ENCODE measurements around the gene TTC19.

DNA sequence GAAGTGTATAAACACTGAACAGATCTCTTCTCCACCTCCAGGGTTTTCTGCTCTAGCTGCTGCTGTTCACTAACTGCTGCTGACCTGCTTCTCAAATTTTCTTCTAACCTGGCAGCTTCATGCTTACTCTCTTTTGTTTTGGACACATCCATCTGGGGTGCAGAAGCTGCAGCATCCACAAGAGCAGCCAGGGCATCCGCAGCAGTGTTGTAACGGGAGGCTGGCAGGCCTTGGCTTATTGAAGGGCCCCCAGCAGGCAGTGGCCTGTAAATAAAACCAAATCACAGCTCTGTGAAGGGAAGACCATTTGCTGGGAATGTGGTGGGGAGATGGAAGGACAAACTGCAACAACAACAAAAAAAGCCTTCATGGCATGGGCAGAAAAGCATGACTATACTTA is 62.0 kb downstream of the TTC19 start:
- TF ChIP-seq, protein P1, sequence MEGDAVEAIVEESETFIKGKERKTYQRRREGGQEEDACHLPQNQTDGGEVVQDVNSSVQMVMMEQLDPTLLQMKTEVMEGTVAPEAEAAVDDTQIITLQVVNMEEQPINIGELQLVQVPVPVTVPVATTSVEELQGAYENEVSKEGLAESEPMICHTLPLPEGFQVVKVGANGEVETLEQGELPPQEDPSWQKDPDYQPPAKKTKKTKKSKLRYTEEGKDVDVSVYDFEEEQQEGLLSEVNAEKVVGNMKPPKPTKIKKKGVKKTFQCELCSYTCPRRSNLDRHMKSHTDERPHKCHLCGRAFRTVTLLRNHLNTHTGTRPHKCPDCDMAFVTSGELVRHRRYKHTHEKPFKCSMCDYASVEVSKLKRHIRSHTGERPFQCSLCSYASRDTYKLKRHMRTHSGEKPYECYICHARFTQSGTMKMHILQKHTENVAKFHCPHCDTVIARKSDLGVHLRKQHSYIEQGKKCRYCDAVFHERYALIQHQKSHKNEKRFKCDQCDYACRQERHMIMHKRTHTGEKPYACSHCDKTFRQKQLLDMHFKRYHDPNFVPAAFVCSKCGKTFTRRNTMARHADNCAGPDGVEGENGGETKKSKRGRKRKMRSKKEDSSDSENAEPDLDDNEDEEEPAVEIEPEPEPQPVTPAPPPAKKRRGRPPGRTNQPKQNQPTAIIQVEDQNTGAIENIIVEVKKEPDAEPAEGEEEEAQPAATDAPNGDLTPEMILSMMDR (IDR thresholded peaks at IDR 0.05; ENCODE audit: extremely low read depth in 1 of 2, insufficient read depth in 1 of 2, low read depth in 1 of 2, low read length in 2 of 2), result no peak
- TF ChIP-seq EZH2 (IDR thresholded peaks at IDR 0.05; ENCODE audit: borderline replicate concordance, low read depth, low read length, severe bottlenecking), result no peak
- TF ChIP-seq POLR2AphosphoS5 (IDR thresholded peaks at IDR 0.05; ENCODE audit: insufficient read depth, low read depth, low read length), result no peak

Data from endothelial cell of umbilical vein (primary cell).